GM18517 (cell line): Measurements from ENCODE around the gene FUT7.
A peak's percentile ranks its signal among the peaks of the same experiment; 100 is the strongest.
"Not testable (repeated sequence)": the region's sequence is repeated elsewhere in the genome, so short reads cannot be mapped to it uniquely, and the experiment has no call there.

Source experiments
- ATAC-seq: cut with Tn5 transposase; IDR thresholded peaks from one replicate; pipeline ENCODE4 v1.9.1; 2021; ENCODE audit warnings: mild to moderate bottlenecking, moderate library complexity; ENCODE audit not compliant: unreplicated experiment

FUT7 gene

GRCh38 chr9:137067860-137068538, 36.1 kb upstream of the FUT7 start:
- ATAC-seq: peak; percentile 45

DNA sequence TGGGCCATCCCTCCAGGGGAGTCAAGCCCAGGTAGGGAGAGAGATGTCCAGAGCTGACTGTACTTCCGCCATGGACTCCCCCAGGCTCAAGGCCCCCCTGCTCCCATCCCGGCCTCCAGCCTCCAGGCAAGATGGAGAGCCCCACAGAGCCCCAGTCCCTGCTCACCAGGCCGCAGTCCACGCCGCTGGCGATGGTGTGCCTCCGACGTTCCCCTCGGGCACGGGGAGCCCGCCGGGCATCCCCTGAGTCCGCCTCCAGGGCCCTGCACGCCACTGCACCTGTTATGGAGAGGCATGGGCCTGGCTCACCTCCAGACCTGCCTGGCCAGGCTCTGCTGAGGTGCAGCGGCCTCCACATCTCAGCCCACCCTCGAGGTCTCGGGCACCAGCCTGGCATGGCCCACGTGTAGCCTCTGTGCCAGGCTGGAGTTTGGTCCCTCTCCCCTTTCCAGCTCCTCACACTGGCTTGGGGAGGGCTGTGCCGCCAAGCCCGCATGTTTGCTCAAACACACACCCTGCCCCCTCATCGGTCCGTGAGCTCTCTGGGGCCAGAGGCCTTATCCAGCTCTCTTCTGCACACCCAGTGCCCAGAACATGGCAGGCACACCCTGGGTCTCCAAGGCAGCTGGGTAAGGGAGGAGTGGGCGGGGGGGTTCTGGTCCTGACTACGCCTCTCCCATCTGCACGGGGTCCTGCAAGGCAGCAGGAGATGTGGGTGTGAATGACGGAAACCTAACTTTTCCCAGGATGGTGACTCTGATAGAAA, 34.4 kb upstream of the FUT7 start:
- no peak for ATAC-seq

DNA sequence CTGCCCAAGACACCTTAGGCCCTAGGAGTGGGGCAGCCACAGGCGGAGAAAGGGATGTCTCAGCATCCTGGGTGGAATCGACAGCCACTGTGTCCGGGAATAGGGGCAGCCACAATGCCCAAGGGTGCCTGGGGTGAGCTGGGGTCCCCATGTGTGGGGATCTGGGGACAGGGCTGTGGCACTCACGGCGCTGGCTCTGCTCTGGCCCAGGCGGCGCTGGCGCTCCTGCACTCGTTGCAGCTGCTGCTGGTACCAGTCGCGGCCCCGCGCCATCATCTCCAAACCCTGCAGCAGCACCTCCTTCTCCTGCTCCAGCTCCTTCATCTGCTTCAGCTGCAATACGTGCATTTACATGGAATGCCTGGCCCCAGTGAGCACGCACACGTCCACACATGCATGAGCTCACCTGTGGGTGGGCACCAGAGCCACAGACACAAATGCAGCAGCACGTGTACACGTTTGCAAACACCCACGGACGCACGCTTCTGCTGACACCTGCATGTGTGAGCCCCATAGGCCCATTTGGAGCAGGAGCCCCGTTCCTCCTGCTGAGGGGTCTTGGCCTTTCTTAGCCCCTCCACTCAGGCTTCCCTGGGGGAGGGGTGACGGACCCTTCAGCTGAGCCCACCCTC, 33.6 kb upstream of the FUT7 start:
- no peak for ATAC-seq

- ATAC-seq: no peak
Measured at GRCh38 chr9:137064880-137065164, 32.9 kb upstream of the FUT7 start.

- ATAC-seq: no peak
Measured at GRCh38 chr9:137064027-137064879, 32.4 kb upstream of the FUT7 start.

GRCh38 chr9:137063311-137064026, 31.6 kb upstream of the FUT7 start:
- no peak for ATAC-seq

- not testable (repeated sequence) for ATAC-seq
Measured at GRCh38 chr9:137062798-137063197, 30.9 kb upstream of the FUT7 start.

GRCh38 chr9:137062384-137062783, 30.5 kb upstream of the FUT7 start:
- no peak for ATAC-seq

- ATAC-seq: no peak
Measured at GRCh38 chr9:137058521-137059234, 26.8 kb upstream of the FUT7 start.

- no peak for ATAC-seq
Measured at GRCh38 chr9:137057545-137057944, 25.7 kb upstream of the FUT7 start.

GRCh38 chr9:137056739-137057415, 25.0 kb upstream of the FUT7 start:
- no peak for ATAC-seq

GRCh38 chr9:137055385-137056364, 23.8 kb upstream of the FUT7 start:
- no peak for ATAC-seq

DNA sequence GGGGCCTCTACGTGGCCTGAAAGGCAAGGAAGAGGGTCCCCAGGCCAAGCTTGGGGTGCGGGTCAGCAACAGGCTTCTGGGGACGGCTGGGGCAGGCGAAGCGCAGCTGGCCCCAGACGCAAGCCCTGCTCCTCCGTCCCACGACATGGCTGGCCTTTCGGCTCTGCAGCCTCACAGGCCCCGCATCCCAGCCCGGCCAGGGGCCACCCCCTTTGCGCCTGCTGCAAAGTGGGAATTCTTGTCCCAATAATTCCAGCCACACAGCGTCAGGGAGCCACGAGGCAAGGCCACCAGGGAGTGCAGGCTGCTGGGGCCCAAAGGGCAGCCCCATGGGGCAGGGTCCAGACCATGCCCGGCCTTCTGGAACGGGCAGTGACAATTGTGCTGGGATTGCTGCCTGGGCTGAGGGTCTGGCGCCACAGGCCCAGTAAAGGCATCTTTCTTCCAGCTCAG, 23.1 kb upstream of the FUT7 start:
- ATAC-seq: no peak

- ATAC-seq: no peak
Measured at GRCh38 chr9:137053944-137054931, 22.4 kb upstream of the FUT7 start, which contains the start of gene ENTPD2. ENTPD2 (minus strand) TSS chr9:137054061; CDS start chr9:137053997, 64 bp downstream.

DNA sequence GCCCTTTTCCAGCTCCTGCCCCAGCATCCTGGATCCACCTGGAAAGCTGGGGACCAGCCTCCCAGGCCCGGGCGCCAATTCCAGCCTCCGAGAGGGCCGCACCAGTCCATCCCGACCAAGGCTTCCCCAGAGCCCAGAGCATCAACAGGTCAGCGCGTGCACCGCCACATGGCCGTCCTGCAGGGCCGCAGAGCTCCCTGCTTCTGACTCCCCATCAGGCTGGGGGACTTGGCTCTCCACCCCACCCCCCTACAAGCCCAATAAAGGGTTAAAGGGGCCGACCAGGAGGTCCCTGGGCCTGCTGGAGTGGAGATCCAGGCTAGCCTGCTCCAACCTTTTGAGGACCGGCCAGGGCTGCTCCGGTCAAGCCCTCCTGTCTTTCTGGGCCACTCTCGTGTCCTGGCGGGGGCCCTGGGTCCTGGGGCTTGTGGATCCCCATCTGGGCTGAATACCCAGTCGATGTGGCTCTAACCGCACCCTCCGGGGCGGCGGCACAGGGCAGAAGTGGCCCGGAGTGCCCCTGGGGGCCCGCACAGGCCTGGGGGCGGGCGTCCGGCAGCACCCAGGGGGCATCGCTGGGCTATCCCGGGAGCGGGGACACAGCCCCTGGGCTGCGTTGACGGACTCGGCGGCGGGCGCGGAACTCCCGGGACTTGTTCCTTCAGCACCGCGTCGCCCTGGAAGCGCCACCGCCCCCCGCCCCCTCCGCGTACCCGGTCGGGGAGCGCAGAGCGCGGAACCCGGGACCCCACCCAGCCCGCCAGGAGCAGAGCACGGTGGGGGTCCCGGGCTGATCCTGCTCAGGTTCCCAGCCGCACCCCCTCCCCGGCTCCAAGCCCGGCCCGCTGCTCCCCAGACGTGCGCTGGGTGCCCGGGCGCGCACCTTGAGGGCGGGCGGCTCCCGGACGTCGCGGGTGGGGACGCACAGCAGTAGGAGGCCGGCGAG, 21.4 kb upstream of the FUT7 start:
- no peak for ATAC-seq

DNA sequence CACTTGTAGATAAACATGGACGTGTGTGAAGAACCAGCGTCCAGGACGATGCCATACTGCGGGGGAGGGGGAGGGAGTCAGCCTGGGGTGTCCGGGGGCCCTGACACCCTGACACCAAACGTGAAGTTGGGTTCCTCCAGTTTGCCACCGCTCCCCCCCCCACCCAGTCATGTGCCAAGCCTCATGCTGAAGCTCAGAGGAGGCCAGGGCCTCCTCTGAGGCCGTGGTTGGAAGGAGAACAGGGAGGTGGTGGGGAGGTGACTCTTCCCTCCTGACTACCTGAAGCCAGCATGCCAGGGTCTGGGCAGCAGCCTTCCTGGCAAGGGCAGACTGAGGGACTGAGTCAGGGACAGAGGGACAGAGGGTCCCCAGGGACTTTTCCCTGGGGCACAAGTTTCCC, 20.4 kb upstream of the FUT7 start:
- ATAC-seq: no peak
